NCI-H187 treated with DMSO at 0.1 percent for 48 hours (cell line): ENCODE measurements around the gene SPINT4.
"Not testable (repeated sequence)": the region's sequence is repeated elsewhere in the genome, so short reads cannot be mapped to it uniquely, and the experiment has no call there.

Experiments used
- DNase-seq: peaks from one replicate; lab custom pipeline; 2025; lab: John Stamatoyannopoulos, UW

Gene SPINT4

GRCh38 chr20:45722047-45722446 is at the start of gene SPINT4:
TSS of gene SPINT4 (plus strand) at chr20:45722347. CDS start at chr20:45722368, 21 bp downstream.
- DNase-seq = no peak

- DNase-seq = no peak
Measured at GRCh38 chr20:45672765-45673164, 49.4 kb upstream of the SPINT4 start.

- DNase-seq = no peak
Measured at GRCh38 chr20:45679650-45680049, 42.5 kb upstream of the SPINT4 start.

DNA sequence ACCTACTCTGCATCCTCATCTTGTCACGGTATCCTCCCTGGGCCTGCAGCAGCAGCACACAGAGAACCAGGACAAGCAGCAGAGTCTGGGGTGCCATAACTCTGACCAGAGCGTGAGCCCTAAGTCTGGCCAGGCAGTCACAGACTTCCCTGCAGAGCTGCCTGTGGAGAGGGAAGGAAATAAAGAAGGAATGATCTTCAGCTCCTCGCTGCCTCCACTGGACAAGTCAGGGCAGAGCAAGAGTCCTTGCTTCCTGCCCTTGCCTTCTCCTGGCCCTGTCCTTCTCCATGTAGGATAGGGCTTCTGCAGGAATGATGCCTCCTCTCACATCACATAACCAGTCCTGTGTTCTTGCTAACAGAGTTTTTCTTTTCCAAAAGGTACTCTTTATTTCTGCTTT is 36.3 kb upstream of the SPINT4 start:
- no peak for DNase-seq

- DNase-seq = not testable (repeated sequence)
Measured at GRCh38 chr20:45693346-45693745, 28.8 kb upstream of the SPINT4 start.

- no peak for DNase-seq
Measured at GRCh38 chr20:45695496-45695895, 26.7 kb upstream of the SPINT4 start.

- DNase-seq = no peak
Measured at GRCh38 chr20:45701104-45701503, 21.0 kb upstream of the SPINT4 start.

DNA sequence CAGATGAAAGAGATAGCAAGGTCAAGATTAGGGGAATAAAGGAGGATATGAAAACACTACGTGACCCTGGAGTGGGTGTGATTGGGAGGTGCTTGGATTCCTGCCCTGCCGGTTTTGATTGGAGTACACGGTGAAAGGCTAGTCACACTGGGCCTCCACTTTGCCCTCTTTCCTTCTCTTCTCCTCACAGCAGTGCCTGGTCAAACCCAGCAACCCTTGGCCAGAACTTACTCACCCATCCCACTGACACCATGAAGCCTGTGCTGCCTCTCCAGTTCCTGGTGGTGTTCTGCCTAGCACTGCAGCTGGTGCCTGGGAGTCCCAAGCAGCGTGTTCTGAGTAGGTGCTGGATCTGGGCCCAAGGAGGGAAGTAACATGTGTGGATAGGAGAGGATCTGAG is 20.3 kb upstream of the SPINT4 start, which contains the start of gene WFDC13:
Gene WFDC13, plus strand, starts transcription at position 166 of the 400 bp plus-strand sequence. Its CDS starts 86 bp downstream, at position 252.
- no peak for DNase-seq

GRCh38 chr20:45704969-45705637 is 17.0 kb upstream of the SPINT4 start, which contains the start of gene WFDC10B:
TSS of gene WFDC10B (minus strand) at chr20:45705019. CDS start at chr20:45685992, 19,027 bp downstream.
- peak; percentile 30 for DNase-seq

DNA sequence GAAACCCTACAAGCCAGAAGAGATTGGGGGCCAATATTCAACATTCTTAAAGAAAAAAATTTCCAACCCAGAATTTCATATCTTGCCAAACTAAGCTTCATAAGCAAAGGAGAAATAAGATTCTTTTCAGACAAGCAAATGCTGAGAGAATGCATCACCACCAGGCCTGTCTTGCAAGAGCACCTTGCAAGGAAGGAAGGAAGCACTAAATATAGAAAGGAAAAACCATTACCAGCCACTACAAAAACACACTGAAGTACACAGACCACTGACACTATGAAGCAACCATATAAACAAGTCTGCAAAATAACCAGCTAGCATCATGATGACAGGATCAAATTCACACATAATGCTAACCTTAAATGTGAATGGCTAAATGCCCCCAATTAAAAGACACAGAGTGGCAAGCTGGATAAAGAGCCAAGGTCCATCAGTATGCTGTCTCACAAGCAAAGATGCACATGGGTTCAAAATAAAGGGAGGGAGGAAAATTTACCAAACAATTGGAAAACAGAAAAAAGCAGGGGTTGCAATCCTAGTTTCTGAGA is 5.9 kb upstream of the SPINT4 start:
- not testable (repeated sequence) for DNase-seq

GRCh38 chr20:45725134-45725533 is 3.0 kb downstream of the SPINT4 start:
- no peak for DNase-seq

DNA sequence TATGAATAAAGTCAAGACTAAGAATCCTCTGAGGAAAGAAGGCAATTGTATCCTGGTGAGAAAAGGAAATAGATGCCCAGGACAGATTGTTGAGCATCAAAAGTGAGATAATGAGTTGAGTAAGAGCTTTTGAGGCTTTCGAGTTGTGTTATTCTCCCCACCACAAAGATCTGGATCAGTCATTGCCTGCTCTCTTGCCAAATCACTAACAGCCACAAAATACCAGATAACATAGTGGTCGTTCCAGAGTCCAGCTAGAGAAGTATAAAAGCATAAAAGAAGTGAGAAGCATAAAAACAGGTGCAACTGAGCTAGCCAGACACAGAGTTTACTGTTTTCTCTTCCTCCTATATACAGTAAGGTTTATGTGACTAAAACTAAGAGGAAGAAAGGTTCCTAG is 4.9 kb downstream of the SPINT4 start:
- no peak for DNase-seq

- no peak for DNase-seq
Measured at GRCh38 chr20:45732199-45732598, 10.1 kb downstream of the SPINT4 start.

DNA sequence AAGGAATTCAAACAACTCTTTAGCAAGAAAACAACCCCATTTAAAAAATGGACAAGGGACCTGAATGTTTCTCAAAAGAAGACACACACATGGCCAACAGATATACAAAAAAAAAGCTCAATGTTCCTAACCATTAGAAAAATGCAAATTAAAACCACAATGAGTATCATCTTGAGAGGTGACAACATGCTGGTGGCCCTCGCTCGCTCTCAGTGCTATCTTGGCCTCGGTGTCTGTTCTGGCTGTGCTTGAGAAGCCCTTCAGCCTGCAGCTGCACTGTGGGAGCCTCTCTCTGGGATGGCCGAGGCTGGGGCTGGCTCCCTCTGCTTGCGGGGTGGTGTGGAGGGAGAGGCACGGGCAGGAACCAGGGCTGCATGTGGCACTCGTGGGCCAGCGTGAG is 13.4 kb downstream of the SPINT4 start:
- DNase-seq = no peak

- DNase-seq = no peak
Measured at GRCh38 chr20:45735988-45736387, 13.8 kb downstream of the SPINT4 start.

DNA sequence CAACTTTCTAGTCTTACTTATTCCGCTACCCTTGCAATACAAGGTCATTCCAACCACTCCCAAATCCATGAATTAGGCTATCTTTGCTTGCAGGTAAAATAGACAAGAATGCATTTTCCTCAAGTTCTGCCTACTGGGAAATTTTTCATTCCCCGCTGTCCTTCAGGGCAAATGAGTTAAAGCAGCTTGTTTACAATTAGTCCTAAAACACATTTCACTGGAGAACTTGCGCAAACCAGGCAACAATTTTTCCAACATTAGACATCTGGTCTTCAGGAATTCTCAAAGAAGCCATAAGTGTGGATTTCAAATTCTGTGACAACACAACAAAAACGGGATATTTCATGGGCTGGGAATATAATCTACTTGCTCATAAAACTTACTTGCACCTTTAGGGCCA is 20.4 kb downstream of the SPINT4 start:
- no peak for DNase-seq

GRCh38 chr20:45745015-45745414 is 22.9 kb downstream of the SPINT4 start:
- no peak for DNase-seq

GRCh38 chr20:45751721-45752120 is 29.6 kb downstream of the SPINT4 start:
- no peak for DNase-seq

DNA sequence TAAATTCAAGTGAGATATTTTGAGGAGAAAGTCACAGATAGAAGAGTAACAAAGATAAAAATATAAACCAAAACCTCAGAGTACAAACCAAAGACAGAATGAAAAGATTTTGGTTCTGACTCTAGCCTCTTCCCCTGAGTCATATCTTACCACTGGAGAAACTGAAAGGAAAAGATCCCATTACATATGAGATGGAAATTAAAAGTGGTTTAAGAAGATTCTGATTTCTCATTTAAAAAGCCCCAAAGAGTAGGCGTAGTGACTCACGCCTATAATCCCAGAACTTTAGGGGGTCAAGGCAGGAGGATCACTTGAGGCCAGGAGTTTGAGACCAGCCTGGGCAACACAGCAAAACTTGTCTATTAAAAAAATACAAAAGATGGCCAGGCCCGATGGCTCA is 30.6 kb downstream of the SPINT4 start:
- DNase-seq = no peak

DNA sequence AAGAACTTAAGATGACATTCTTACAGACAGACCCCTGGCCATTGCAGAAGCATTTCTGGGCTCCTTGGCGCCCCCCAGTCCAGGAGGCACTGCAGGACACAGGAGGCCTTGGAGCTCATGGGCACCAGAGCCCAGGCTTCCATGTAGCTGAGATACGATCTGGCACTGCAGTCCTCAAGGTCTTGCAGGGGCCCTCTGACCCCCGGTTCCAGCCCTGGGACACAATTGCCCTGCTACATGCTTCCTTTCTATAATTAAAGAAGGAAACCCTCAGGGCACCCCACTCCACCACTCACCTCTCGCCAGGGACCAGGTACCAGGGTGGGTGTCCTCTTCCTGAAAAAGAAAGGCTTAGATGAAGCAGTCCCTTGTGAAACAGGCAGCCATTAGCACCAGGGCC is 35.9 kb downstream of the SPINT4 start:
- no peak for DNase-seq

GRCh38 chr20:45759921-45760320 is 37.8 kb downstream of the SPINT4 start:
- not testable (repeated sequence) for DNase-seq

DNA sequence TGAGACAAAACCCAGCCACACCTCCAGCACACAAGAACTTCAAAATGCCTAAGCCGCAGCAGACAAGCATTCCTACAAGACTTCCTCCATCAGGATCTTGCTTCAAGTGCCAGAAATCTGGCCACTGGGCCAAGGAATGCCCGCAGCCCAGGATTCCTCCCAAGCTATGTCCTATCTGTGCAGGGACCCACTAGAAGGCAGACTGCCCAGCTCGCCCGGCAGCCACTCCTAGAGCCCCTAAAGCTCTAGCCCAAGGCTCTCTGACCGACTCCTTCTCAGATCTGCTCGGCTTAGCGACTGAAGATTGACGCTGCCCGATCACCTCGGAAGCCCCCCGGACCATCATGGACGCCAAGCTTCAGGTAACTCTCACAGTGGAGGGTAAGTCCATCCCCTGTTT is 39.8 kb downstream of the SPINT4 start:
- DNase-seq = not testable (repeated sequence)

DNA sequence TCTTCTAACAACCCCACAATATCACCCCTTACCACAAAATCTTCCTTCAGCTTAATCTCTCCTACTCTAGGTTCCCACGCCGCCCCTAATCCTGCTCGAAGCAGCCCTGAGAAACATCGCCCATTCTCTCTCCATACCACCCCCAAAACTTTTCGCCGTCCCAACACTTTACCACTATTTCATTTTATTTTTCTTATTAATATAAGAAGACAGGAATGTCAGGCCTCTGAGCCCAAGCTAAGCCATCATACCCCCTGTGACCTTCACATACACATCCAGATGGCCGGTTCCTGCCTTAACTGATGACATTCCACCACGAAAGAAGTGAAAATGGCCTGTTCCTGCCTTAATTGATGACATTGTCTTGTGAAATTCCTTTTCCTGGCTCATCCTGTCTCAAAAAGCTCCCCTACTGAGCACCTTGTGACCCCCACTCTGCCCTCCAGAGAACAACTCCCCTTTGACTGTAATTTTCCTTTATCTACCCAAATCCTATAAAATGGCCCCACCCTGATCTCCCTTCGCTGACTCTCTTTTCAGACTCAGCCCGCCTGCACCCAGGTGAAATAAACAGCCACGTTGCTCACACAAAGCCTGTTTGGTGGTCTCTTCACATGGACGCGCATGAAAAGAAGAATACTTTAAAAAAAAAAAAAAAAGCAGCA is 42.6 kb downstream of the SPINT4 start:
- DNase-seq = not testable (repeated sequence)
